Measurements from ENCODE around the gene SLC24A4.

GRCh38 chr14:92426237-92426636, 103.3 kb downstream of the SLC24A4 start:
- TF ChIP-seq CTCF (conservative IDR thresholded peaks at IDR 0.05; ENCODE audit: low read depth, low read length) (no peak), EZH2phosphoT487 (IDR thresholded peaks at IDR 0.05; ENCODE audit: borderline replicate concordance, low read length) (no peak), EZH2 (IDR thresholded peaks at IDR 0.05; ENCODE audit: low read length, unreplicated experiment) (no peak)
